Skeletal muscle tissue (tissue), 4 donors: ENCODE data around the gene SHC2. TPM values are rescaled to one million over a fixed set of nuclear protein-coding genes. Genes with fewer than 3 reads are reported as not detected.
"Not testable (repeated sequence)": the region's sequence is repeated elsewhere in the genome, so short reads cannot be mapped to it uniquely, and the experiment has no call there.

Experiments used
- H3K27ac ChIP-seq: one replicate; pipeline ENCODE4 v1.7.0; 2013; ENCODE audit warnings: mild to moderate bottlenecking, low read depth, low read length, inconsistent platforms
- H3K27me3 ChIP-seq, 3 donors: one replicate each; pipeline ENCODE4 v1.7.0; 2013; ENCODE audit warnings: low read length in 3 of 3; ENCODE audit not compliant: control insufficient read depth in 3 of 3, insufficient read depth in 3 of 3
- H3K36me3 ChIP-seq, 3 donors: one replicate each; pipeline ENCODE4 v1.7.0; 2013; ENCODE audit warnings: low read length in 3 of 3; ENCODE audit not compliant: control insufficient read depth in 3 of 3, insufficient read depth in 3 of 3
- H3K4me1 ChIP-seq, 3 donors: one replicate each; pipeline ENCODE4 v1.7.0; 2013; ENCODE audit warnings: low read length in 3 of 3, mild to moderate bottlenecking in 3 of 3; ENCODE audit not compliant: control insufficient read depth in 3 of 3, insufficient read depth in 3 of 3
- H3K4me3 ChIP-seq, 3 donors: one replicate each; pipeline ENCODE4 v1.7.0; 2013; ENCODE audit warnings: low read length in 3 of 3
- H3K9ac ChIP-seq, 3 donors: one replicate each; pipeline ENCODE4 v1.7.0; 2013; ENCODE audit warnings: low read length in 3 of 3, mild to moderate bottlenecking in 3 of 3, moderate library complexity in 2 of 3, low read depth in 1 of 3
- H3K9me3 ChIP-seq, 3 donors: one replicate each; pipeline ENCODE4 v1.7.0; 2013; ENCODE audit warnings: low read length in 3 of 3; ENCODE audit not compliant: control insufficient read depth in 3 of 3
- total RNA-seq: library from RNA; depleted of rRNA; stranded (reverse); fragments of >200 nt; gene quantifications from one replicate; pipeline ENCODE4 v1.2.3, GENCODE V29; 2014
- donor health status: Osteomylitis.

Gene SHC2
- total RNA-seq, 1 donor from 2014 or later: 7.8 TPM

- H3K36me3 ChIP-seq: peaks cover 0 to 6% (median 5%) of the 10 kb centered on the region in 3 donors
- no peak overlapping the region for H3K4me3 ChIP-seq
- peaks cover 0 to 6% (median 0%) of the 10 kb centered on the region in 3 donors for H3K4me1 ChIP-seq
Observed at GRCh38 chr19:425056-425455, 35.8 kb downstream of the SHC2 start.

GRCh38 chr19:424546-424945, 36.3 kb downstream of the SHC2 start:
- H3K27me3 ChIP-seq: peaks cover 0 to 3% (median 0%) of the 10 kb centered on the region in 3 donors
- H3K9me3 ChIP-seq: no peaks in the 10 kb centered on the region
- H3K4me3 ChIP-seq: no peak overlapping the region
- H3K27ac ChIP-seq: no peak overlapping the region
- H3K9ac ChIP-seq: no peak overlapping the region
- H3K4me1 ChIP-seq: peaks cover 0 to 9% (median 3%) of the 10 kb centered on the region in 3 donors
- H3K36me3 ChIP-seq: peaks cover 0 to 5% (median 2%) of the 10 kb centered on the region in 3 donors

More at GRCh38 chr19:425056-425455, 35.8 kb downstream of the SHC2 start:
- no peak overlapping the region for H3K9ac ChIP-seq
- no peak overlapping the region for H3K27ac ChIP-seq
- peaks cover 0 to 3% (median 0%) of the 10 kb centered on the region in 3 donors for H3K27me3 ChIP-seq
- H3K9me3 ChIP-seq: no peaks in the 10 kb centered on the region

- Histone ChIP-seq H3K36me3 (peaks cover 0 to 5% (median 2%) of the 10 kb centered on the region in 3 donors), H3K9me3 (no peaks in the 10 kb centered on the region), H3K27me3 (peaks cover 0 to 3% (median 0%) of the 10 kb centered on the region in 3 donors), H3K27ac (no peak overlapping the region), H3K4me1 (peaks cover 0 to 9% (median 3%) of the 10 kb centered on the region in 3 donors), H3K9ac (no peak overlapping the region), H3K4me3 (no peak overlapping the region)
Observed at GRCh38 chr19:423691-424466, 37.0 kb downstream of the SHC2 start.

GRCh38 chr19:422917-423226, 38.0 kb downstream of the SHC2 start:
- not testable (repeated sequence) for H3K9me3 ChIP-seq, H3K36me3 ChIP-seq, H3K9ac ChIP-seq, H3K27me3 ChIP-seq, H3K27ac ChIP-seq, H3K4me3 ChIP-seq, H3K4me1 ChIP-seq

- peaks cover 0 to 5% (median 3%) of the 10 kb centered on the region in 3 donors for H3K4me1 ChIP-seq
Observed at GRCh38 chr19:422213-422916, 38.5 kb downstream of the SHC2 start.

GRCh38 chr19:419721-420515, 40.9 kb downstream of the SHC2 start:
- Histone ChIP-seq H3K4me3 (no peak overlapping the region), H3K9me3 (no peaks in the 10 kb centered on the region), H3K27me3 (peaks cover 0 to 4% (median 2%) of the 10 kb centered on the region in 3 donors), H3K27ac (no peak overlapping the region), H3K4me1 (peaks cover 0 to 3% (median 3%) of the 10 kb centered on the region in 3 donors), H3K9ac (peak overlapping the region in 1 of 3 donors; percentile 25), H3K36me3 (peaks cover 0 to 2% (median 2%) of the 10 kb centered on the region in 3 donors)

More at GRCh38 chr19:422213-422916, 38.5 kb downstream of the SHC2 start:
- no peaks in the 10 kb centered on the region for H3K9me3 ChIP-seq
- H3K27me3 ChIP-seq: peaks cover 0 to 3% (median 1%) of the 10 kb centered on the region in 3 donors
- H3K4me3 ChIP-seq: no peak overlapping the region
- peaks cover 0 to 2% (median 2%) of the 10 kb centered on the region in 3 donors for H3K36me3 ChIP-seq
- H3K27ac ChIP-seq: no peak overlapping the region
- H3K9ac ChIP-seq: no peak overlapping the region

- Histone ChIP-seq H3K9ac (no peak overlapping the region), H3K4me1 (peaks cover 0 to 3% (median 3%) of the 10 kb centered on the region in 3 donors), H3K27me3 (peaks cover 2 to 6% (median 2%) of the 10 kb centered on the region in 3 donors), H3K4me3 (no peak overlapping the region), H3K9me3 (no peaks in the 10 kb centered on the region), H3K27ac (no peak overlapping the region), H3K36me3 (peaks cover 0 to 2% (median under 1%) of the 10 kb centered on the region in 3 donors)
Observed at GRCh38 chr19:418761-419671, 41.8 kb downstream of the SHC2 start.

GRCh38 chr19:416416-416815, 44.4 kb downstream of the SHC2 start:
- H3K9me3 ChIP-seq: no peaks in the 10 kb centered on the region
- H3K36me3 ChIP-seq: no peaks in the 10 kb centered on the region
- H3K27ac ChIP-seq: no peak overlapping the region
- H3K27me3 ChIP-seq: peaks cover 17 to 24% (median 24%) of the 10 kb centered on the region in 3 donors
- peaks cover 0 to 3% (median 3%) of the 10 kb centered on the region in 3 donors for H3K4me1 ChIP-seq
- no peak overlapping the region for H3K9ac ChIP-seq
- H3K4me3 ChIP-seq: no peak overlapping the region

- peaks cover 0 to 3% (median 3%) of the 10 kb centered on the region in 3 donors for H3K4me1 ChIP-seq
- H3K9me3 ChIP-seq: no peaks in the 10 kb centered on the region
- H3K27ac ChIP-seq: no peak overlapping the region
- no peaks in the 10 kb centered on the region for H3K36me3 ChIP-seq
- H3K27me3 ChIP-seq: peaks cover 23 to 28% (median 28%) of the 10 kb centered on the region in 3 donors
- no peak overlapping the region for H3K9ac ChIP-seq
- no peak overlapping the region for H3K4me3 ChIP-seq
Observed at GRCh38 chr19:415292-415691, 45.5 kb downstream of the SHC2 start.
